Activated naive CD8-positive, alpha-beta T cell treated with anti-CD3 and anti-CD28 coated beads, Interleukin-2, amount 50 U/mL, for 24 hours (primary cell): ENCODE measurements around the gene ZNF24.

Source experiments
- ATAC-seq: fragments of 150-1000 bp; cut with Tn5 transposase; one replicate; pipeline ENCODE4 v1.10.0; 2021
- DNase-seq: peaks from one replicate; pipeline ENCODE4 v3.0.0; 2021
- H3K27ac Mint-ChIP-seq: one replicate; pipeline ENCODE4 v1.8.0; 2021; ENCODE audit warnings: mild to moderate bottlenecking, mixed read lengths
- H3K27me3 Mint-ChIP-seq: one replicate; pipeline ENCODE4 v1.8.0; 2021; ENCODE audit warnings: mixed read lengths
- H3K36me3 Mint-ChIP-seq: one replicate; pipeline ENCODE4 v1.8.0; 2021; ENCODE audit warnings: low read depth, mixed read lengths
- H3K4me1 Mint-ChIP-seq: one replicate; pipeline ENCODE4 v1.8.0; 2021; ENCODE audit warnings: mixed read lengths
- H3K4me3 Mint-ChIP-seq: one replicate; pipeline ENCODE4 v1.8.0; 2021; ENCODE audit warnings: mild to moderate bottlenecking, moderate library complexity, mixed read lengths
- H3K9me3 Mint-ChIP-seq: one replicate; pipeline ENCODE4 v1.8.0; 2021; ENCODE audit warnings: mixed read lengths

ZNF24 gene

DNA sequence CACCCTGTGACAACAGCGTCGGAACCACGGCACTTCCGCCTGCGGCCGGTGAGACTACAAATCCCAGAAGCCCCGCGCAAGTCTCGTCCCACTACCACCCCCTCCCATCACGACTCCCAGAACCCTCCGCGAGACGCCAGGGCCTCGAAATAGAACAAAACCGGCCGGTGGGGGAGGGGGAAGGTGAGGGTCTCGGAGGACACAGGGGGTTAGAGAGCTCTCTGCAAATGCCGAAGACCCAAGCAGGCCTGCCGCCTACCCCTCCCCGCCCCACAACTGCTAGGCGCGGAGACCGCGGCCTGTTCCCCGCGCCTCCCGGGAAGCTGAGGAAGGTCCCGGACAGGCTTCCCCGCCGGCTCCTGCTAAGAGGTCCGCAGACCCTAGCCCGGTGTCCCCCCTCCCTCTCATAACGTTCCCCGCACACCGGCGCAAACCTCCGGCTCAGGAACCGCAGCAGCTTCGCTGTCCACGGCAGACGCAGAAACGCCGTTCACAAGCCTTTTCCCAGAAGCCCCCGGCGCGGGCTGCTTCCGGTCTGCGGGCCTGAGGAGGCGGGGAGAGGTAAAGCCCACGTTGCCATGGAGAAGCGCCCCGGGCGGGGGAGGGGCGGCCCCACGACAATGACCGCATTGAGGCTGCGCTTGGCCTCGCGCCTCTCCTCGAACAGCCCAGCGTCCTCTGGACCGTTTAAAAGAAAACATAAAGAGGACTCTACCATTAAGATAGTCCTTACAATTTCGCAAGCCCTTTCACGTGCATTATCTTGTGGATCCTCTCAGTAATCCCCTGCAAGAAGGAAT is at the start of gene ZNF24:
ZNF24 (minus strand) TSS at position 485 of the 800 bp plus-strand sequence. CDS start 3,770 bp downstream, outside the sequence.
- peak; percentile 94 for DNase-seq
- Mint-ChIP-seq H3K27me3 (no peaks in the 10 kb centered on the region), H3K4me1 (peaks cover 53% of the 10 kb centered on the region), H3K4me3 (peak within 1 kb of the TSS; percentile 100), H3K27ac (peak within 1 kb of the TSS; percentile 98), H3K36me3 (peaks cover 31% of the 10 kb centered on the region), H3K9me3 (no peaks in the 10 kb centered on the region)
- peak; percentile 90 for ATAC-seq

DNA sequence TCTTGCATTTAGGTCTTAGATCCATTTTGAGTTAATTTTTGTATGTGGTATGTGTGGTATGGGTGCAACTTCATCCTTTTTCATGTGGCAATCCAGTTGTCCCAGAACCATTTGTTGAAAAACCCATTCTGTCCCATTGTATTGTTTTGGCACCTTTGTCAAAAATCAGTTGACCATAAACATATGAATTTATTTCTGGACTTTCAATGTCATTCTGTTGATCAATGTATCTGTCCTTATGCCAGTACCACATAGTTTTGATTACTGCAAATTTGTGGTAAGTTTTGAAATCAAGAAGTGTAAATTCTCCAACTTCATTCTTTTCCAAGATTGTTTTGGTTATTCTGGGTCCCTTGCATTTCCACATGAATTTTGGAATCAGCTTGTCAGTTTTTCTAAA is 49.5 kb upstream of the ZNF24 start:
- ATAC-seq (no peak), DNase-seq (no peak)
- no peaks in the 10 kb centered on the region for H3K4me1 Mint-ChIP-seq
- no peak overlapping the region for H3K4me3 Mint-ChIP-seq
- peaks cover 8% of the 10 kb centered on the region for H3K27me3 Mint-ChIP-seq
- no peaks in the 10 kb centered on the region for H3K9me3 Mint-ChIP-seq
- H3K36me3 Mint-ChIP-seq: no peaks in the 10 kb centered on the region
- H3K27ac Mint-ChIP-seq: no peak overlapping the region

DNA sequence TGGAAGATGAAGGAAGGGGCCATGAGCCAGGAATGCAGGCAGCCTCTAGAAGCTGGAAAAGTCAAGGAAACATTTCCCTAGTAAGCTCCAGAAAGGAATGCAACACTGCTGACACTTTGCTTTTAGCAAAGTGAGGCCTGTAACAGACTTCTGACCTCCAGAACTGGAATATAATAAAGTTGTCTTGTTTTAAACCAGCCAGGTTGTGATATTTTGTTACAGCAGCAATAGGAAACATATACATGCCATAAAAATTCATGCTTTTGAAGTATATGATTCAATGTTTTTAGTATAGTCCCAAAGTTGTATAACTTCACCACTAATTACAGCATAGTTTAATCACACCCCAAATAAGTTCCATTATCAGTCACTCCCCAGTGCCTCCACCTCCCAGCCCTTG is 48.2 kb upstream of the ZNF24 start:
- peaks cover 6% of the 10 kb centered on the region for H3K27me3 Mint-ChIP-seq
- H3K4me1 Mint-ChIP-seq: no peaks in the 10 kb centered on the region
- no peaks in the 10 kb centered on the region for H3K36me3 Mint-ChIP-seq
- DNase-seq (no peak), ATAC-seq (no peak)
- H3K4me3 Mint-ChIP-seq: no peak overlapping the region
- H3K9me3 Mint-ChIP-seq: no peaks in the 10 kb centered on the region
- H3K27ac Mint-ChIP-seq: no peak overlapping the region

DNA sequence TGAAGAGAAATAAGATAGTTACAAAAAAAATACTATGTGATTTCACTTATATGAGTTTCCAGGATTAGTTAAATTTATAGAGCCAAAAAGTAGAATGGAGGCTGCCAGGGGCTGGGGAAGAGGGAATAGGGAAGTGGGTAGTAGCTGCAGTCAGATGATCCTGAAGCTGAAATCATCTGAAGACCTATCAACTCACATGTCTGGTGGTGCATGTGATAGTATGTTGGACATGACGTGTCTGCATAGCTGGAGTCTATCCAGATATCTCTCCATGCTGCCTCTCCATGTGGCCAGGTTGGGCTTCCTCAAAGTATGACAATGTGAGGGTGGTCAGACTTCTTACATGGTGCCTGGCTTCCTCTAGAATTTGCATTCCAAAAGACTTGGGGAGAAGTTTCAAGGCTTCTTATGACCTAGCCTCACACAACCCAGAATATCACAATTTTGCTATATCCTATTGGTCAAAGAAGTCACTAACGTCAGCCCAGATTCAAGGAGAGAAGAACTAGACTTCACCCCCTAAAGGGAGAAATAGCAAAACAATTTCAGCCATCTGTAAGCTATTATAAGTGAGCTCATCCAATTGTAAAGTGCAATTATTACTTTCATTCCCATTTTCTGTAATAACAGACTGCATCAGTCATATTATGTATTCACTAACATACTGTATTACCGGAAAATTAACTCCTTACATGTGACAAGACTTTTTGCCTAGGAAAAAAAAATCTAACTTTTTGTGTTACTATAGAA is 46.9 kb upstream of the ZNF24 start:
- Mint-ChIP-seq H3K27ac (no peak overlapping the region), H3K27me3 (peaks cover 10% of the 10 kb centered on the region), H3K4me3 (no peak overlapping the region), H3K9me3 (no peaks in the 10 kb centered on the region), H3K36me3 (no peaks in the 10 kb centered on the region), H3K4me1 (peaks cover 4% of the 10 kb centered on the region)
- DNase-seq: no peak
- no peak for ATAC-seq

DNA sequence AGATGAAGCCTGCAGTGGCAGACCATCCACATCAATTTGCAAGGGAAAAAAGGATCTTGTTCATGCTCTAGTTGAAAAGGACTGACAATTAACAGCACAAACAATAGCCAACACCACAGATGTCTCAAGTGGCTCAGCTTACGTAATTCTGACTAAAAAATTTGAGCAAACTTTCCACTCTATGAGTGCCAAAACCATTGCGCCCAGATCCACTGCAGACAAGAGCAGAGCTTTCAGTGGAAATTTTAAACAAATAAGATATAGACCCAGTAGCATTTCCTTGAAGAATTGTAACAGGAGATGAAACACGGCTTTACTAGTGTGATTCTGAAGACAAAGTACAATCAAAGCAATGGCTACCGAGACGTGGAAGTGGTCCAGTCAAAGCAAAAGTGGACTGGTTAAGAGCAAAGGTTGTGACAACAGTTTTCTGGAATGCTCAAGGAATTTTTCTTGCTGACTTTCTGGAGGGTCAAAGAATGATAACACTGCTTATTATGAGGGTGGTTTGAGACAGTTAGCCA is 44.9 kb upstream of the ZNF24 start:
- no peak for ATAC-seq
- peaks cover 4% of the 10 kb centered on the region for H3K4me1 Mint-ChIP-seq

DNA sequence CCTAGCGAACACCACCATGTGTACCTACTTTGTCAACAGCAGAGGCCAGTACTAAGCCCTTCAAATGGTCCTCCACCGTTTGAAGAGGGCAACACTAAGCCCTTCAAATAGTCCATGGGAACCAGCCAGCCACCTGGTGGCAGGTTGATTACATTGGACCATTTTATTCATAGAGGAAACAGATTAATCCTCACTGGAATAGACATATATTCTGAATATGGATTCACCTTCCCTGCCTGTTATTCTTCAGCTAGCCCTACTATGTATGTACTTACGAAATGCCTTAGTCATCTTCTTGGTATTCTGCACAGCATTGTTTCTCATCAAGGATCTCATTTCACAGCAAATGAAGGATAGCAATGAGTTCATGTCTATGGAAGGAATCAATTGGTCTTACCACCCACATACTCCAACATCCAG is 42.9 kb upstream of the ZNF24 start:
- DNase-seq: no peak
- Mint-ChIP-seq H3K27ac (no peak overlapping the region), H3K4me3 (no peak overlapping the region), H3K4me1 (peaks cover 4% of the 10 kb centered on the region), H3K36me3 (no peaks in the 10 kb centered on the region), H3K9me3 (no peaks in the 10 kb centered on the region), H3K27me3 (peaks cover 11% of the 10 kb centered on the region)
- no peak for ATAC-seq

More for the DNA sequence above, 44.9 kb upstream of the ZNF24 start:
- Mint-ChIP-seq H3K27ac (no peak overlapping the region), H3K4me3 (no peak overlapping the region), H3K36me3 (no peaks in the 10 kb centered on the region), H3K27me3 (peaks cover 11% of the 10 kb centered on the region), H3K9me3 (no peaks in the 10 kb centered on the region)
- no peak for DNase-seq

DNA sequence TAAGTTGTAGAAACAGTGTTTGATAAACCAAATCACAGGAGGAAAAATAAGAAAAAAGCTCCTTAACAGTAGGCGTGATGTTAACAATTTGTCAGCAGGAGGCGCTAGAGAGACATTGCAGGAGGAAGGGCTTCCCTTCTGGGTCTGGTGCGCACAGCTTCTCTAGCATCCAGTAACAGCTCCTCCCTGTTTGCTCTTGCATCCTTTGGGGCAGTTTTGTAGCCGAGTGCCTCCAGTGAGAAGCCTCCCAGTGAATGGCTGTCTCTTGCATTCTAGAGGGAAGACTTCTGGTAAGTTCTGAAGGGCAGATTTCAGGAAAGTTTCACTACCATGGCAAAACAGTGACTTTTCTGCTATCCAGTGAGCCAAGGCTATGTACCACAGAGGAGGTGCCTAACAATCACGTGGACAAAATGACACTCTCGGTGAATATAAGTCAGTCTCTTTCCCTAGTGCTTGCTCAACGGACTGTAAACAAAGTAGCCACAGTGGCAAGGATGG is 42.4 kb upstream of the ZNF24 start:
- Mint-ChIP-seq H3K36me3 (no peaks in the 10 kb centered on the region), H3K27me3 (peaks cover 11% of the 10 kb centered on the region), H3K9me3 (no peaks in the 10 kb centered on the region), H3K4me1 (peaks cover 4% of the 10 kb centered on the region), H3K27ac (no peak overlapping the region), H3K4me3 (no peak overlapping the region)
- DNase-seq (peak; percentile 49), ATAC-seq (peak; percentile 76)

DNA sequence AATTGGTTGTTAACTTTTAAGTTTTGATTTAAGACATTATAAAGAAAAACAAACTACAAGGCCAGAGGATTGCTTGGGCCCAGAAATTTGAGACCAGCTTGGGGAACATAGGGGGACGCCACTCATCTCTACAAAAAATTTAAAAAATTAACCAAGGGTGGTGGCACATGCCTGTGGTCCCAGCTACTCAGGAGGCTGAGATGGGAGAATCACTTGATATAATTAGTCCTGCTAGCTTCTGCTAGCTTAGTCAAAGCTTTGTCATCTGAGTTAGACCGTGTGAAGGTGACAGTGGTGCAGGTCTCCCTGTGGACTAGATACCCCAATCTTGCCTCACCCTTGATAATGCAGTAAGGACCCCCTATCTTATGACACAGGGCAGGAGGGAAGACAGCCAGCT is 38.9 kb upstream of the ZNF24 start:
- Mint-ChIP-seq H3K27me3 (peaks cover 9% of the 10 kb centered on the region), H3K36me3 (no peaks in the 10 kb centered on the region), H3K27ac (no peak overlapping the region), H3K9me3 (no peaks in the 10 kb centered on the region), H3K4me1 (peaks cover 4% of the 10 kb centered on the region), H3K4me3 (no peak overlapping the region)
- ATAC-seq (no peak), DNase-seq (no peak)

DNA sequence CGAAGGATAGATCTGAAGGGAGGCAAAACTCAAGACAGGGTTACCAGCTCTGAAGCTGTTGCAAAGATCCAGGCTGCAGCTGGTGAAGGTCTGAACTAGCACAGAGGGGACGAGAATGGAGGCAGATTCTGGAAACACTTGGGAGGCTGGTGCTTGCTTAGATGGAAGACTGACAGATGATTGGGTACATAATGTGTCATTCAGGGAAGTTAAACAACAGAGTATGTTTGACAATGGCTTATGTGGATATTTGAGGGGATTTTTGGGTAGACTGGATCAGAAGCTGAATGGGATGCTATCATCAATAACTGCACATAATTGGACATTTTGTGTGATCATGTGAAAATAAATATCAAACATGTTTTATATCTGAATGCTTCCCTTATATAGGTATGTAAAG is 35.2 kb upstream of the ZNF24 start:
- no peak for DNase-seq
- Mint-ChIP-seq H3K36me3 (no peaks in the 10 kb centered on the region), H3K4me1 (peaks cover 5% of the 10 kb centered on the region), H3K27me3 (peaks cover 3% of the 10 kb centered on the region), H3K27ac (no peak overlapping the region), H3K4me3 (no peak overlapping the region), H3K9me3 (no peaks in the 10 kb centered on the region)
- no peak for ATAC-seq

DNA sequence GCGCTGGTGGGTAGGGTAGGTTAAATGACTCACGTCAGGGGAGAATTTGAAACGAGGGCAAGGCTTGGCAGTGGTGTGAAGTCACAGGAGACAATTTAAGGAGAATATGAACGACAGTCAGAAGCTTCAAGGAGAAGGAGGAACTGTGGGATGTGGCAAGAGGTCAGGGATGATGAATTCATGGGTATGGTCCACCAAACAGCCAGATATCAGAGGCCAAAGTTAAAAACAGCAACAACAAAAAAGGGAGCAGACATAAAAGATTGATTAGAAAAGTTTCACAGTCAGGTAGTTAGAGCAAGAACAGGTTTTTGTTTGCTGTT is 34.3 kb upstream of the ZNF24 start:
- H3K9me3 Mint-ChIP-seq: no peaks in the 10 kb centered on the region
- H3K27me3 Mint-ChIP-seq: peaks cover 2% of the 10 kb centered on the region
- no peak overlapping the region for H3K4me3 Mint-ChIP-seq
- H3K4me1 Mint-ChIP-seq: peaks cover 5% of the 10 kb centered on the region
- no peak for DNase-seq
- no peak for ATAC-seq
- no peak overlapping the region for H3K27ac Mint-ChIP-seq
- H3K36me3 Mint-ChIP-seq: no peaks in the 10 kb centered on the region

DNA sequence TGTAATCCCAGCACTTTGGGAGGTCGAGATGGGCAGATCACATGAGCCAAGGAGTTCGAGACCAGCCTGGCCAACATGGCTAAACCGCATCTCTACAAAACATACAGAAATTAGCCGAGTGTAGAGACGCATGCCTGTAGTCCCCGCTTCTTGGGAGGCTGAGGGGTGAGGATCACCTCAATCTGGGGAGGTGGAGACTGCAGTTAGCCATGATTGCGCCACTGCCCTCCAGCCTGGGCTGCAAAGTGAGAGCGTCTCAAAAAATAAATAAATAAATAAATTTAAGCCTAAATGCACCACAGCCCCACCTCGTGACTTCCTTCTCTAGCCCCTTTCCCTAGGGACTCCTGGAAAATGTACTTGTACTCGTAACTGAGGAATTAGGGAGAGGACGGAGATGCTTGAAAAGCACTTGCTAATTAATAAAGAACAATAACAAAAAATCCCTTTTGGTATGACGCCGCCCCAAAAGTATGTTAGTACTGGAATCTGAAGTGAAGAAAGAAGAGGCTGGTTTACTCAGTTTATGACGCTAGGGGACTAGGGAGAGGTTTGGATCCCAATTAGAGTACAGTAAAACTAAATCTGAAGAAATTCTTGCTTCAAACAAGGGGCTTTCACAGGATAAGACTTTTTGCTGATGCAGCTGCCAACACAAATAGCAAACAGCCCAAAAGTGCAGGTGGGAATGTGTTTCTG is 33.8 kb upstream of the ZNF24 start:
- peaks cover 2% of the 10 kb centered on the region for H3K27me3 Mint-ChIP-seq
- DNase-seq: no peak
- no peaks in the 10 kb centered on the region for H3K36me3 Mint-ChIP-seq
- H3K9me3 Mint-ChIP-seq: no peaks in the 10 kb centered on the region
- H3K27ac Mint-ChIP-seq: no peak overlapping the region
- no peak for ATAC-seq
- peak overlapping the region; percentile 68 for H3K4me3 Mint-ChIP-seq
- H3K4me1 Mint-ChIP-seq: peaks cover 5% of the 10 kb centered on the region

DNA sequence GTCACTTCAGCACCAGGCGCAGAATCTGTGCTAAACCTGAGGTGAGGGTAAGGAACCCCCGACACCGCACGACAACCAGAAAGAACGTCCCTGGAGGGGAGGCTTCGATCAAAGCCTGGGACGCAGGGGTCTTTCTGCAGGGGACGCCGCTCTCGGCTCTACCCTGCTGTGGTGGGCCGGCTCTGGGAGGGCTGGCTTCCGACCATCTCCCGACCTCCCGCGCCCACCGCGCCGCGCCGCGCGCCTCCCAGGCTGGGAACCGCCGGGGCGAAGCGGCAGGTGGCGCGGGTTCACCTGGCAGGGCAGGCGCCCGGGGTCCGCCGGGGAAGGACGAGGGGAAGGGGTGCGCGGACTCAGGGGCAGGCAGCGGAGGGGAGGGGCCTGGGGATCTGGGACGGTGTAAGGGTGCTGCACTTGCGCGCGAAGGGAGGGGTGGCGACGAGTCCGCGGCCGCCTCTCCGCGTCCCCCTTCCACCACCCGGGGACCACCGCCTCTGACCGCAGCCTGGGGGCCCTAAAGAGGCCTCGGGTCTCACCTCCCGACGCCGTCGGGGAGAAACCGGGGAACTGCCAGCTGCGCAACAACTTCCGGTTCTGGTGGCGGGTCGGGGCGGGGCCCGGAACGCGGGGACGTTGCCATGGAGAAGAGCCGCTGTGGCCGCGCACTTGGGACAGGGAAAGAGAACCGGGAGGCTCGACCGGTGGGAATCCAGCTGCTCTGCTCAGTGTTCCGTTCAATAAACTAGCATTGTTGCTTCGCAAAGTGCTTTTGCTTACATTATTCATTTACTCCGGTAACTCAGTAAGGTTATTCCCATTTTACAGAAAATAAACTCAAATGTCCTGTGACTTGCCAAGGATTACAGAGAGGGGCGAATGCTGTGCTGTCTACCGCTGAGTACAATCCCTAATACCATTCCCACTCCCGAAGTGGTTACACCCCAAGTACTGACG is 32.8 kb upstream of the ZNF24 start, which contains the start of gene ZNF396:
ZNF396 (minus strand) TSS at position 596 of the 954 bp plus-strand sequence. CDS start 3,045 bp downstream, outside the sequence.
- Mint-ChIP-seq H3K36me3 (no peaks in the 10 kb centered on the region), H3K27ac (peak within 1 kb of the TSS; percentile 43), H3K4me1 (peaks cover 10% of the 10 kb centered on the region), H3K4me3 (peak within 1 kb of the TSS; percentile 78), H3K9me3 (no peaks in the 10 kb centered on the region), H3K27me3 (peaks cover 2% of the 10 kb centered on the region)
- ATAC-seq (peak; percentile 72), DNase-seq (peak; percentile 78)

DNA sequence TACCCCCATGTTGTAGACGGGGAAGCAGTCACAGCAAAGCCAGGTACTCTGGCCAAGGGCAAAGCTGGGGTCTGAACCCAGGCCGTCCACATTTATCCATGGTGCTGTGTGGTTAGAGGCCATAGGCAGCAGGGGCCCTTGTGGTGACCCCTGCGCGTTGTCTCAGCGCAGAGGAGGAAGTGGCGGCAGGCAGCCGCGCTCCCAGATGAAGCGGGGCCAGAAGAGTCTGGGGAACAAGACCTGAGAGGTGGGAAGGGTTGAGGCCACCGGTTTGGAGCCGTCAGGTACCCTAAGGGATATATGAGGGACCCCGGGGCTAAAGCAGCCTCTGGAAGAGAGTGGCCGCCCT is 32.1 kb upstream of the ZNF24 start:
- peaks cover 12% of the 10 kb centered on the region for H3K4me1 Mint-ChIP-seq
- peak; percentile 20 for DNase-seq
- H3K27ac Mint-ChIP-seq: peak overlapping the region; percentile 43
- peak; percentile 12 for ATAC-seq
- H3K4me3 Mint-ChIP-seq: peak overlapping the region; percentile 78
- H3K27me3 Mint-ChIP-seq: peaks cover 2% of the 10 kb centered on the region
- H3K9me3 Mint-ChIP-seq: no peaks in the 10 kb centered on the region
- H3K36me3 Mint-ChIP-seq: no peaks in the 10 kb centered on the region
